AG10803 (cell line): ENCODE results near the gene MIPOL1.
"Not testable (repeated sequence)": the region's sequence is repeated elsewhere in the genome, so short reads cannot be mapped to it uniquely, and the experiment has no call there.

ENCODE experiments used
- DNase-seq: peaks from one replicate; pipeline ENCODE4 v3.0.0; 2010; ENCODE audit warnings: low read depth
- H3K4me3 ChIP-seq: 2 replicates; pipeline ENCODE4 v1.5.1; 2011; ENCODE audit warnings: mild to moderate bottlenecking, low read length, control low read depth
- TF ChIP-seq, protein P1 (sequence below): conservative IDR thresholded peaks from 2 replicates; pipeline ENCODE4 v1.5.1; 2011; ENCODE audit warnings: mild to moderate bottlenecking, low read length, control low read depth, inconsistent platforms

The MIPOL1 gene

DNA sequence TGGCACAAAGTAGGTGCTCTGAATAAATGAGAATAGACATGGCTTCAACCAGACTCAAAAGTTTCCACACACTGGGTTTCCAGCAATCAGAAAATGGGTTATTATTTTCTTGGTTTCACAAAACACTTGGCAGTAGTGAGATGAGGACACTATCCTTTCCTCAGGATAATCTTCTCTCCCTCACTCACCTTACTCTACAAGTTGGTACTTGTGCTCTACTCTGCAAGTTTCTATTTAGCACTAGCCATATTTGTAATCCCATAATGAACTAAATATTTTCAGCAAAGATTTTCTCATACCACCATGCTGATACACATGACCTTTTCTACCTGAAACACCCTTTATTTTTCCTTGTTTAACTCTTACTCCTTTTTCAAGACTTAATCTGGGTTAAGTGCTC is 259.6 kb downstream of the MIPOL1 start:
- H3K4me3 ChIP-seq: no peak overlapping the region
- TF ChIP-seq, protein P1, sequence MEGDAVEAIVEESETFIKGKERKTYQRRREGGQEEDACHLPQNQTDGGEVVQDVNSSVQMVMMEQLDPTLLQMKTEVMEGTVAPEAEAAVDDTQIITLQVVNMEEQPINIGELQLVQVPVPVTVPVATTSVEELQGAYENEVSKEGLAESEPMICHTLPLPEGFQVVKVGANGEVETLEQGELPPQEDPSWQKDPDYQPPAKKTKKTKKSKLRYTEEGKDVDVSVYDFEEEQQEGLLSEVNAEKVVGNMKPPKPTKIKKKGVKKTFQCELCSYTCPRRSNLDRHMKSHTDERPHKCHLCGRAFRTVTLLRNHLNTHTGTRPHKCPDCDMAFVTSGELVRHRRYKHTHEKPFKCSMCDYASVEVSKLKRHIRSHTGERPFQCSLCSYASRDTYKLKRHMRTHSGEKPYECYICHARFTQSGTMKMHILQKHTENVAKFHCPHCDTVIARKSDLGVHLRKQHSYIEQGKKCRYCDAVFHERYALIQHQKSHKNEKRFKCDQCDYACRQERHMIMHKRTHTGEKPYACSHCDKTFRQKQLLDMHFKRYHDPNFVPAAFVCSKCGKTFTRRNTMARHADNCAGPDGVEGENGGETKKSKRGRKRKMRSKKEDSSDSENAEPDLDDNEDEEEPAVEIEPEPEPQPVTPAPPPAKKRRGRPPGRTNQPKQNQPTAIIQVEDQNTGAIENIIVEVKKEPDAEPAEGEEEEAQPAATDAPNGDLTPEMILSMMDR: no peak
- no peak for DNase-seq

DNA sequence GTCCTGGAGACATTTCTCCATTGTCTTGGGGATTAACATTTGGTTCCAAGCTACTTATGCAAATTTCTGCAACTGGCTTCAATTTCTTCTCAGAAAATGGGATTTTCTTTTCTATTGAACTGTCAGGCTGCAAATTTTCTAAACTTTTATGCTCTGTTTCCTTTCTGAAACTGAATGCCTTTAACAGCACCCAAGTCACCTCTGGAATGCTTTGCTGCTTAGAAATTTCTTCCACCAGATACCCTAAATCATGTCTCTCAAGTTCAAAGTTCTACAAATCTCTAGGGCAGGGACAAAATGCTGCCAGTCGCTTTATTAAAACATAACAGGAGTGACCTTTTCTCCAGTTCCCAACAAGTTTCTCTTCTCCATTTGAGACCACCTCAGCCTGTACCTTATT is 264.7 kb downstream of the MIPOL1 start:
- H3K4me3 ChIP-seq, DNase-seq: not testable (repeated sequence)

DNA sequence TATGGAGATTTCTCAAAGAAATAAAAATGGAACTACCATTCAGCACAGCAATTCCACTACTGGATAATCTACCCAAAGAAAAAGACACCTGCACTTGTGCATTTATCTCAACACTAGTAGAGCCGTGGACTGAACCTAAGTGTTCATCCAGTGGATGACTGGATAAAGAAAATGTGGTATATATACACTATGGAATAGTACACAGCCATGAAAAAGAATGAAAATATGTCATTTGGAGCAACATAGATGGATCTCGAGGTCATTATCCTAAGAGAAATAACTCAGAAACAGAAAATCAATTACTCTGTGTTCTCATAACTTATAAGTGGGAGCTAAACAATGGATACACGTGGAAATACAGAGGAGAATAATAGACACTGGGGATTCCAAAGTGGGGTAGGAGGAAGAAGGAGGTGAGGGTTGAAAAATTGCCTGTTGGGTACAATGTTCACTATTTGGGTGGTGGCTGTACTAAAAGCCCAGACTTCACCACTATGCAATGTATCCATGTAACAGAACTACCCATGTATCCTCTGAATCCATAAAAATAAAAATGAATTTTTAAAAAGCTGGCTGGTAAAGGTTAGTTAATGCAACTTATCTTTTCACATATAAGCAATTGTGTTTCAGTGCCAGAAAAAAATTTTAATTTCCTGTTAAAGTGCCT is 266.6 kb downstream of the MIPOL1 start:
- TF ChIP-seq, protein P1: no peak
- DNase-seq: no peak
- no peak overlapping the region for H3K4me3 ChIP-seq

- DNase-seq: no peak
- H3K4me3 ChIP-seq: no peak overlapping the region
- TF ChIP-seq, protein P1: no peak
Observed at GRCh38 chr14:37466003-37466622, 268.4 kb downstream of the MIPOL1 start.

GRCh38 chr14:37466623-37467088 is 268.9 kb downstream of the MIPOL1 start:
- TF ChIP-seq, protein P1: no peak
- no peak overlapping the region for H3K4me3 ChIP-seq
- no peak for DNase-seq

GRCh38 chr14:37469650-37470049 is 271.9 kb downstream of the MIPOL1 start:
- DNase-seq: no peak
- TF ChIP-seq, protein P1: no peak
- H3K4me3 ChIP-seq: no peak overlapping the region

DNA sequence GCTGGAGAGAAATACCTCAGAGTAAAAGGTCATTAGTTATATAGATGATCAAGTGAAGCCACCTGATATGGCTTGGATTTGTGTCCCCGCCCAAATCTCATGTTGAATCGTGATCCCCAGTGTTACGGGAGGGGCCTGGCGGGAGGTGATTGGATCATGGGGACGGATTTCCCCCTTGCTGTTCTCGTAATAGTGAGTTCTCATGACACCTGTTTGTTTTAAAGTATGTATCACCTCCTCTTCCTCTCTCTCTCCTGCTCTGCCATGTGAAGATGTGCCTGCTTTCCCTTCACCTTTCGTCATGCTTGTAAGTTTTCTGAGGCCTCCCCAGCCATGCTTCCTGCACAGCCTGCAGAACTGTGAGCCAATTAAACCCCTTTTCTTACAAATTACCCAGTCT is 272.5 kb downstream of the MIPOL1 start:
- TF ChIP-seq, protein P1: no peak
- DNase-seq: no peak
- H3K4me3 ChIP-seq: no peak overlapping the region
